SKM-1 (cell line): ENCODE data around the gene ESRRA.

Source experiments
- DNase-seq: peaks from one replicate; lab custom pipeline; 2025; ENCODE audit not compliant: unreplicated experiment; lab: John Stamatoyannopoulos, UW

ESRRA gene

DNA sequence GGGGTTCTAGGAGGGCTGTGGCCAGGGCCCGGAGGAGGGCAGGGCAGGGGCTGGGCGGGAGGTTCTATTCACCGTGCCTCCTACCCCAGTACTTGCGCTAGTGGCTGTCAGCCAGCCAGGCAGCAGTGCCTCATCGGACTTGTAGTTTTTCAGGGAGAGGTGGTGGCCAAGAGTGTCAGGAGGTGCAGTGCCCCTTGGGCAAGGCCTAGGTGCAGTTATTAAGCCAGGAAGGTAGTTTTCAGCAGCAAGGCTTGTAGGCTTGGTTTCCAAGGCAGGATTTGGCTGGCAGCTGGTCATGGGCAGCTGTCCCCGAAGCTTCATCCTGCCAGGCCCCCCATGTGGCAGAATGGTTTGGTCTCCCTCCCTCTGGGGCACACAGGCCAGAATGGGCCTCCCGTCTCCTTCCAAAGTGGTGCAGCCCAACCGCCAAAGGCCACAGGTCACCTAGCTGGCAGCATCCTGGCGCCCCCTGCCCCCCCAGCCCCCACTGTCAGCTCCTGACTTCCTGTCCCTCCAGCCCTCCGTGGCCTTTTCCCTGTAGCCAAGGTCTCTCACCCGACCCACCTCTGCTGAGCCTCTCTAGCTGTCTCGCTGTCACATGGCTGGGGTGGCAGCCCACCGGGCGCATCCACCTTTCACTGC, 43.2 kb downstream of the ESRRA start:
- no peak for DNase-seq

DNA sequence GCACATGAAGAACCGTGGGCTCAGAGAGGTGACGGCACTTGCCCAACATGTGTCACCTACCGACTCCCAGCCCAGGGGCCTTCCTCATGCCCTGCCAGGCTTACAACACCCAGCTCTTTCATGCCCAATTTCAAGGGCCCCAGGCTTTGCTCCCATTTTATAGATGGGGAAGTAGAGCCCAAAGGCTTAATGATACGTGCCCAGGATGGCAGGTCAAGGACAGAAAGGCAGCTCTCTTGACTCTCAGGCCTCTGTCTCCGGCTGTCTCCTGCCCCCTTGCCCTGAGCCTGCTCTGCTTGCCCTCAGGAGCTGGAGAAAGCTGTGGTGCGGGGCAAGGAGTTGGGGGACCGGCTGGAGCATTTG, 43.7 kb downstream of the ESRRA start:
- no peak for DNase-seq

DNA sequence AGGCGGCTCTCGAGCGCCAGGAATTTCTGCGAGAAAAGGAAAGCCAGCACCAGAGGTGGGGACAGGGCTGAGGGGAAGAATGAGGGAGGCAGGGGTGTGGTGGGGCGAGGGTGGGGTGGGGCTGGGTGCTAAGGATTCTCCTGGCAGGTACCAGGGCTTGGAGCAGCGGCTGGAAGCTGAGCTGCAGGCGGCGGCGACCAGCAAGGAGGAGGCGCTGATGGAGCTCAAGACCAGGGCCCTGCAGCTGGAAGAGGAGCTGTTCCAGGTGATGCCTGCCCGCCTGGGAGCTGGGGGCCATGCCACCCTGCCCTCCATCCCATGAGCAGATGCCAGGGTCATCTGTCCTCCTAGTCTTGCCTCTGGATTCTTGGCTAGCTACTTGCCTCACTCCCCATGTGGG, 44.1 kb downstream of the ESRRA start:
- no peak for DNase-seq

DNA sequence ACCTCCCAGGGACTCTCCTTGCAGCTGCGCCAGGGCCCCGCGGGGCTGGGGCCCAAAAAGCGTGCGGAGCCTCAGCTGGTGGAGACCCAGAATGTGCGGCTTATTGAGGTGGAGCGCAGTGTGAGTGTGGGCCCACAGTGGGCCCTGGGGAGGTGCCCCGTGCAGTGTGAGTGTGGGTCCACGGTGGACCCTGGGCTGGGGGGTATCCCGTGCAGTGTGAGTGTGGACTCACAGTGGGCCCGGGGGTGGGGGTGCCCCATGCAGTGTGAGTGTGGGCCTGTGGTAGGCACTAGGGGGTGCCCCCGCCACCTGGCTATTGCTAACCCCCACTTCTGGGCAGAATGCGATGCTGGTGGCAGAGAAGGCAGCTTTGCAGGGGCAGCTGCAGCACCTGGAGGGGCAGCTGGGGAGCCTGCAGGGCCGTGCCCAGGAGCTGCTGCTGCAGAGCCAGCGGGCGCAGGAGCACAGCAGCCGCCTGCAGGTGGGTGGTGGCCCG, 45.9 kb downstream of the ESRRA start:
- no peak for DNase-seq

DNA sequence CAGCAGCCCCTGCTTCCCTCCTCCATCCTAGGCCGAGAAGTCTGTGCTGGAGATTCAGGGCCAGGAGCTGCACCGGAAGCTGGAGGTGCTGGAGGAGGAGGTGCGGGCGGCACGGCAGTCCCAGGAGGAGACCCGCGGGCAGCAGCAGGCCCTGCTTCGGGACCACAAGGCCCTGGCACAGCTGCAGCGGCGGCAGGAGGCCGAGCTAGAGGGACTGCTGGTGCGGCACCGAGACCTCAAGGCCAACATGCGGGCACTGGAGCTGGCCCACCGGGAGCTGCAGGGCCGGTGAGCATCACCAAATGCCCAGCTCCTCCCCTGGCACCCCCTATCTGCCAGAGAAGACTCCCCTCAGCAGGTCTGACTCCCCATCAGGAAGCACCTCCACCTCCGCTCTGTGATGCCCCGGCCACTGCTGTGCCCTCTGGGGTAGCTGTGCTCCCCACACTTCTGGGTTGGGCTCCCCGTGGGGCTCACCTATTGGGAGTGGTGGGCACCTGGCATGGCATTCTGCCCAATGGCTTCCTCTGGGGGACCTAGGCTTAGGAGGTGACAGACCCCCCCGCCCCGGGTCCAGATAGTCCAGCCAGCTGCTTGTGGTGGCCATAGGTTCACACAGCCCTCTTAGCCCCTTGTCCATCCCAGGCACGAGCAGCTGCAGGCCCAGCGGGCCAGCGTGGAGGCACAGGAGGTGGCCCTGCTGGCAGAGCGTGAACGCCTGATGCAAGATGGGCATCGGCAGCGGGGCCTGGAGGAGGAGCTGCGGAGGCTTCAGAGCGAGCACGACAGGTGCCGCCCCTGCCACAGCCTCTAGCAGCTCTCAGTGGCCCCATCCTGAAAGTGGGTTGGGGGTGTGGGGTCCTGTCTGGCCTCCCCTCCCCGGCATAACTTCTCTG, 47.0 kb downstream of the ESRRA start:
- no peak for DNase-seq

DNA sequence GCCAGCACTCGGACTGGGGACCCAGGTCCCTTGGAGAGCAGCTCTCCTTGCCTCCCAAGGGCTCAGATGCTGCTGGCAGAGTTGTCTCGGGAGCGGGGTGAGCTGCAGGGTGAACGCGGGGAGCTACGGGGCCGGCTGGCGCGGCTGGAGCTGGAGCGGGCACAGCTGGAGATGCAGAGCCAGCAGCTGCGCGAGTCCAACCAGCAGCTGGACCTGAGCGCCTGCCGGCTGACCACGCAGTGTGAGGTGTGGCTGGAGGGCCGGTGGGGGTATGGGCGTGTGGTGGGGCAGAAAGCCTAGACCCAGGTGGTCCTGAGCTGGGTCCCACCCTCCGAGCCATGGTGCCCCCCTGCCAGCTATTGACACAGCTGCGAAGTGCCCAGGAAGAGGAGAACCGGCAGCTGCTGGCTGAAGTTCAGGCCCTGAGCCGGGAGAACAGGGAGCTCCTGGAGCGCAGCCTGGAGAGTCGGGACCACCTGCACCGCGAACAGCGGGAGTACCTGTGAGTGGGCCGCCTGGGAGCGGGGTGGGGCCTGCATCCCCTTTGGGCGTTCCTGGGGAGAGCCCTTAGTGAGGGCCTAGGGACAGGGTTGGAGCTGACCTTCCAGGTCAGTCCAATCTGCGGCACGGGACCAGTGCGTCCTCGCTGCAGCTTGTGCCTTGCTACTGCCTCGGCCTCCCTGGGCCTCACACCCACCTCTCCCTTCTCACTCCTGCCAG, 47.8 kb downstream of the ESRRA start:
- no peak for DNase-seq

DNA sequence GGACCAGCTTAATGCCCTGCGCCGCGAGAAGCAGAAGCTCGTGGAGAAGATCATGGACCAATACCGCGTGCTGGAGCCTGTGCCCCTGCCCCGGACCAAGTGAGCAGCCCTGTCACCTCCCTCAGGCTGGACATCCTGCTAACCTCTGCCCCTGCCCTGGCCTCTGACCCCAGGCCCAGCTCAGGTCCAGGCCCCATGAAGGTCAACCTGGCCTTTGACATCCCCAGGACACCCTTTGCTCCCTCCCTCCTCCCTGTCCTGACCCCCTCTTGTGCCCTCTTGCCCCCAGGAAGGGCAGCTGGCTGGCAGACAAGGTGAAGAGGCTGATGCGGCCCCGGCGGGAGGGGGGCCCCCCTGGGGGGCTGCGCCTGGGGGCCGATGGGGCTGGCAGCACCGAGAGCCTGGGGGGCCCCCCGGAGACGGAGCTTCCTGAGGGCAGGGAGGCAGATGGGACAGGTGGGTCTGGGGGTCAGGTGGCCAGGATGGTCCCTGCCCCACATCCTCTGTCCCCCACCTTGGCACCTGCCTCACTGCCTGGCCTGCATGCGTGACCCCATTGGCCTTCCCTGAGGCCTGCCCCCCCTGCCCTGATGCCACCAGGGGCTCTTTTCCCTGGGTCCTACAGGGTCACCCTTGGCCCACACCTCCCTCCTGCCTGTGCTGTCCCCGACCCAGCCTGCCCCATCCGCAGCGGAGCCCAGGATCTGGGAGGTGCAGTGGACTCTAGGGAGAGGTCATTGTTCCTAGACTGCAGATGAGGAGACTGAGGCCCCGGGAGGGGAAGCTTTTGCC, 48.6 kb downstream of the ESRRA start:
- DNase-seq, result no peak

DNA sequence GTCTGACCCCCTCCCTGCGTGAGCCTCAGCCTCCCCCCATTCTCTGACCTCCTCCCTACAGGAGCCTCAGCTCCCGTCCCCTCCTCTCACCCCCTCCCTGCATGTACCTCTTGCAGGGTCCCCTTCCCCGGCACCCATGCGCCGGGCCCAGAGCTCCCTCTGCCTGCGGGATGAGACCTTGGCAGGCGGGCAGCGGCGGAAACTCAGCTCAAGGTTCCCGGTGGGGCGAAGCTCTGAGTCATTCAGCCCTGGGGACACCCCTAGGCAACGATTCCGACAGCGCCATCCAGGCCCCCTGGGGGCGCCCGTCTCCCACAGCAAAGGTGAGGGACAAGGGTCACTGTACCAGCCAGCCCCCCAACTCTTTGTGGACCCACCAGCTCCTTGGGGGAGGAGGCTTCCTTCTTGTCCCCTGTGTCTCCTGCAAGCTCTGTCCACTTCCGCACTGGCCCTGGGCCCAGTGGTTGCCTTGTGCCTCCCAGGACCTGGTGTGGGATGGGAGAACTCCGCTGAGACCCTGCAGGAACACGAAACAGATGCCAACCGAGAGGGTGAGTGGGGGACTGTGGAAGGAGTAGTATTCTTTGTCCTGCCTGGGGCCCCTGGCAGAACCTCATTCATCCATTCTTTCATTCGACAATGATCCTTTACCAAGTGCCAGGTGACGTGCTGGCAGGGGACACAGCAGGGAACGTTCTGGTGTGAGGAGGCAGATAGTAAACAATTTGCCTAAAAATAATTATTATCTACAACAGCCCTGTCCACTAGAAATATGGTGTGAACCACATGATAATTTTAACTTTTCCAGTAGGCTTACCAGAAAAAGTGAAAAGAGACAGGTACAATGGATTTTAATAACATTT, 50.0 kb downstream of the ESRRA start:
- no peak for DNase-seq

DNA sequence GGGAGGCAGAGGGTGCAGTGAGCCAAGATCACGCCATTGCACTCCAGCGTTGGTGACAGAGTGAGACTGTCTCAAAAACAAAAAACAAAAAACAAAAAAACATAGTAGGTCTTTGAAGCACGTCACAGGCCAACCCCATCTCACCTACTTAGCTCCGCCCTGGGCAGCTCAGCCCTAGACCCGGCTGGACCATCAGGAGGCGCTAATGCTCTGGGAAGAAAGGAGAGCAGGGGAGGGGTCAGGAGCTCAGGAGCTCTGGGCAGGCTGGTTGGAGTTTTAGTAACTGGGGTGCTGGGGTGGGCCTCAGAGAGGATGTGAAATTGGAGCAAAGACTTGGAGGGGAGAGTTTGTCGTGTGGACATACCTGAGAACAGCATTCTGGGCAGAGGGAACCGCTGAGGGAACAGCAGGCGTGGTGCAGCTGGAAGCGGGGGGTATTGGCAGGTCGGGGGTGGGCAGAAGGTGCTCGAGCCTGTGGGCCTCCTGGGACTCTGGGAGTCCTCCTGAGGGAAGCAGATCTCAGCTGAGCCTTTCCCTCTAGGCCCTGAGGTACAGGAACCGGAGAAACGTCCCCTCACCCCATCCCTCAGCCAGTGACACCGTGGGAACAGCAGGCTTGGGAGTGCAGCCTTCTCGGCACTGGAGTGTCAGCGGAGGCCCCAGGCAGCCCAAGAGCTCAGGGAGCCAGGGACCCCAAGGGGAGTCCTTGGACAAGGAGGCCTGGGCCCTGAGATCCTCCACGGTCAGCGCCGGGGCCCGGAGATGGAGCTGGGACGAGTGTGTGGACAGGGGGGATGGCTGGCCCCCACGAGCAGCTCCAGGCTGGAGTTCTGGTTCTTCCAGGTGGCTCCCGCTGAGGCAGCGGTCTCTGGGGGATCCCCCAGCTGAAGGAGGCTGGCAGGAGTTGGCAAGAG, 51.4 kb downstream of the ESRRA start:
- DNase-seq, result peak; percentile 15

DNA sequence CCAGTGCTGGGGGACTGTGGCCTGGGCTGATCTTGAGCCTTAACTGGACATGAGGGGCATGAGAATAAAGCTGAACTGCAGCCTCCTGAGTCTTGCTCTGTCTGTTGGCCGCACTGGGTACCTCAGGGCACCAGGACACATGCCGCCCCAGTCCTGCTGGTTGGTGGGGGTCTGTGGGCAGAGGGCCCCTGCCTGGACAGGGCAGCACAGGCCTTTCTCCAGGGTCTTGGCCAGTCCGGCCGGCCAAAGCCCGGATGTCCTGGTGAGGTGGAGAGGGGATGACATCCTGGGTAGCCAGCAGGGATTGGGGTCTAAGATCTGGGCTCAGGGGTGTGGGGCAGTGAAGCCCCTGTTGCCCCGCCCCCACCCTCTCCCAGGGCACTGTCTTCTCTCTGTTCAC, 52.1 kb downstream of the ESRRA start:
- no peak for DNase-seq

DNA sequence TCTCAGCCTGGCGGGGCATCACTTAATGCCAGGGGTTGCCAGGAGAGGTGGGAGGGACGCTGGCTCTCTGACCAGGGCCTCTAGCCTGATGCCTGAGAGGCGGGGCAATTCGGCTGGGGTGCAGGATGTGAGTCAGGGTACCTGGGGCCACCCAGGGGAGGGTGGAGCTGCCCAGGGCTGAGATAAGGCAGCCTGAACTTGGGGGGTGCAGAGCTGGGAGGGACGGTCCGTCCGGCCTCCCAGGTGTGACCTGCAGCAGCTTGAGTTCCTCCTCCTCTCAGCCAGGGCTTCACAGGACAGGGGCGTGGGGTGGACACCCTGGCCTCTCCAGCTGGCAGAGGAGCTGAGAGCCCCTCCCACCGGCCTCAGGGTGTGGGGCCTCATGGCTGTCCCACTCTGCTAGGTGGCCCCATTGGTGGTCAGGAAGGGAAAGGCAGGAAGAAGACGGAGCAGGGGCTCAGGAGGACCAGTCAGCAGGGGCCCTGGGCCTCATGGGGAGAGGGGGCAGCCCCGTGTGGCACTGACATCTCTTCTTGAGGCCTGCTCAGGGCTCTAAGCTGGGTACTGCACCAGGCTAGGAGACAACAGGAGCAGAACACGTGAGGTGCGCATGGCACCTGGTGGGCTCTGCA, 52.7 kb downstream of the ESRRA start:
- no peak for DNase-seq

DNA sequence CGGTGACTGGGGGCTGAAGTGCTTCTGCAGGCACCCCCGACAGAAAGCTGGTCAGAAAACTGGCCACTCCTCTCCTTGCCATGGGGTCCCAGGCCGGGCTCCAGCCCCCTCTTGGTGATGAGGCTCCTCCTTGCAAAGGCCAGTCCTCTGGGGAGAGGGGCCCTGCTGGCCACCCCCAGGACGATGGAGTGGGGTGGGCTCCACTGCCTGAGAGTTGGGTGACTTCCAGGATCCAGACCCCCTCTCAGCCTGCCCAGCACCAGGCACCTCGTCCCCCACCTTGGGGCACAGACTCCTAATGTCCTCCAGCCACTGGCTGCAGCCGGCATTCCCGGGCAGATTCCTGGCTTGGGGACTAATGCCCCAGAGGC, 53.2 kb downstream of the ESRRA start:
- no peak for DNase-seq

DNA sequence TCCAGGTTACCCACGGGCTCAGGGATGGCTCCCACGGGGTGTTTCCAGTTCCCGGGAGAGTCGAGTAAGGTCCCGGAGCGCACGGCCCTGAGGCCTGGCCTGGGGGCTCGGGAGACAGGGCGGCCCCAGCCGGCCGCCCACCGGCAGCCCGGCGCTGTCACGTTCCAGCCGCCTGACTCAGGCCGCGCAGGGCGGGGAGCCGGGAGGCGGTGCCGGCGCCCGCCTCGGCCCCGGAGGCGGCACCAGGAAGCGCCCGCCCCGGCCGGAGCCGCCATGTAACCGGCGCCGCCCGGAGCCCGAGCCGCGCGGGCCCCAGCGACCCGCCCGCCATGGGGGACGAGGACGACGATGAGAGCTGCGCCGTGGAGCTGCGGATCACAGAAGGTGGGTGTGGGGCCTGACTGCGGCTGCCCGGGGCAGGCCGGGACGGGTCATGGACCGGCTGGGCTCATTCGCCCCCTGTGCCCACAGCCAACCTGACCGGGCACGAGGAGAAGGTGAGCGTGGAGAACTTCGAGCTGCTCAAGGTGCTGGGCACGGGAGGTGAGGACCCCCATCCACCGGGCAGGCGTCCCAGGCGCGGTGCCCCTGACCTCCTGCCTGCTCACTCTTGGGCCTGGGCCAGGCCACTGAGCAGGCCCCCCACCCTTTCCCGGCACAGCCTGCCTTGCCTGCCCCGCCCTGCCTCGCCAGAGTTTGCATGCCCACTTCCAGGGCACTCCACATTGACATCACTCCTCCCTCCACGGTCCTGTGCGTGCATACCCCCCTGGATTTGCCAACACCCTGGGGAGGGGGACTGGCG, 53.8 kb downstream of the ESRRA start, which contains the start of gene RPS6KA4:
TSS of gene RPS6KA4 (plus strand) at position 256 of the 805 bp plus-strand sequence. CDS start at position 330, 74 bp downstream.
- DNase-seq, result no peak

DNA sequence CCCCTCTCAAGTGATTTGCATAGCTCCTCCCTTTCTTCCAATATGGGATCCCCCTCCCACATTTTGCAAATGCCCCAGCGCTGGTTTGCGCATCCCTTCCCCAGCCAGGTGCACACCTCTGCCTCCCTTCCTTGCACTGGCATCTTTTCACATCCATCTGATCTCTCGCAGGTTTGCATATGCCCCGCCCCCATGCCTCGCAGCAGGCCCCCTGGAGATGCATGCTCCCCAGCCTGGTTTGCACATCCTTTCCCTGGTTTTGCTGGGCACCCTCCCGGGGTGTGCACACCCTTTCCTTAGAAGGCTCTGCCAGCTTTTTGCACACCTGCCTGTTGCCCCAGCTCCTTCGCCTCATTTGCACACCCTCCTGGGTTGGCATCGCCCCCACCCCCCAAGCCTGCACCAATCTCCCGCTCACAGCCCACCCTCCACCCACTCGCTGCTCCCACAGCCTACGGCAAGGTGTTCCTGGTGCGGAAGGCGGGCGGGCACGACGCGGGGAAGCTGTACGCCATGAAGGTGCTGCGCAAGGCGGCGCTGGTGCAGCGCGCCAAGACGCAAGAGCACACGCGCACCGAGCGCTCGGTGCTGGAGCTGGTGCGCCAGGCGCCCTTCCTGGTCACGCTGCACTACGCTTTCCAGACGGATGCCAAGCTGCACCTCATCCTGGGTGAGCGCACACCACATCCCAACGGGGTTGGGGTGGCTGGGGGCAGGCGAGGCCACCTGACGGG, 54.6 kb downstream of the ESRRA start:
- DNase-seq, result no peak

DNA sequence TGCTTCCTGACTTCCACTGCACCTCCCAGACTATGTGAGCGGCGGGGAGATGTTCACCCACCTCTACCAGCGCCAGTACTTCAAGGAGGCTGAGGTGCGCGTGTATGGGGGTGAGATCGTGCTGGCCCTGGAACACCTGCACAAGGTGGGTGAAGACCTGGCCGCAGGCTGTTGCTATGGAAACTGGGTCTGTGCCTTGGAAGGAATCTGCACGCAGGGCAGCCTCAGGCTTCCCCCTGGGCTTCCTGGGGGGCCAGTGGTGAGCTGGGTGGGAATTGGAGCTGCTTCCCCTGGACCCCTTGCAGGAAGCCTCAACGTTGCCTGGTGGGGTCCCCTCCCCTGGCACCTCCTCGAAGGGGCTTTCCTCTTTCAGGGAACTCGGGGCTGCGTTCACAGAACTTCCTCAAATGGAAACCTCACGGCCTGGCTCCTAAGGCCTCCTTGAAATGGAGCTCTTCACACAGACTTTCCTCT, 55.2 kb downstream of the ESRRA start:
- peak; percentile 32 for DNase-seq

DNA sequence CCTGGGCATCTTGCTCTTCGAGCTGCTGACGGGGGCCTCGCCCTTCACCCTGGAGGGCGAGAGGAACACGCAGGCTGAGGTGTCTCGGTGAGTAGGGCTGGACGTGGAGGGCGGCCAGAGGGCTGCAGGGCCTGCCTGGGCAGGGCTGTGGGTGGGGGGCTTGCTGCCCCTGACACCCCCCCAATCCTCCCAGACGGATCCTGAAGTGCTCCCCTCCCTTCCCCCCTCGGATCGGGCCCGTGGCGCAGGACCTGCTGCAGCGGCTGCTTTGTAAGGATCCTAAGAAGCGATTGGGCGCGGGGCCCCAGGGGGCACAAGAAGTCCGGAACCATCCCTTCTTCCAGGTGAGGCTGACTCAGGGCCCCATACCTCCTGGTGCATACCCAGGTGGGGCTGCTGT, 56.3 kb downstream of the ESRRA start:
- no peak for DNase-seq

DNA sequence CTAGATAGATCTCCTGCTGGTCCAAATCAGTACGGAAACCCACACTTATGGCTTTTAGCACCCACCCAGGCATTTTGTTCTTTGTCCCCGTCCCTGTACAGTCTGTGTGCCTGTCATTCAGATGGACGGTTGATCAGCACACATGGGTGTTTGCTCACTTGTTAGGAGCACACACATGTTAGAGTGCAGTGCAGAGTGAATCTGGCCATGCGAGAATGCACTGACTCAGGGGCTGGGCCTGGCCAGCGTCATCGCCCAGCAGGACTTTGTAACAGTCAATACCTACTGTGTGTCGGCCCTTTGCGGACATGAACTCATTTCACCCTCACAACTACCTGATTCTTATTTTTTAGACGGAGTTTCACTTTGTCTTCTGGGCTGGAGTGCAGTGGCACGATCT, 57.0 kb downstream of the ESRRA start:
- DNase-seq, result no peak
